H1 (cell line): ENCODE measurements around the gene GPSM1. TPM values are rescaled to one million over a fixed set of nuclear protein-coding genes. Genes with fewer than 3 reads are reported as not detected.

Experiments used
- CHD7 ChIP-seq: fragments of 300-600 bp; sonication (generic); IDR thresholded peaks from 2 replicates; pipeline ENCODE4 v1.7.1; 2012; ENCODE audit warnings: low read length, moderate library complexity, mild to moderate bottlenecking, inconsistent platforms; ENCODE audit not compliant: insufficient replicate concordance
- CREB1 ChIP-seq: IDR thresholded peaks from 2 replicates; pipeline ENCODE4 v1.6.1; 2012; ENCODE audit warnings: inconsistent platforms
- CTBP2 ChIP-seq: IDR thresholded peaks from 2 replicates; pipeline ENCODE4 v1.7.0; 2011; ENCODE audit warnings: borderline replicate concordance, mild to moderate bottlenecking, moderate library complexity, mixed read lengths, low read length; ENCODE audit not compliant: insufficient read depth, insufficient read length
- EP300 ChIP-seq, 2 experiments: IDR thresholded peaks; 1 replicate in 1 of 2; 2 replicates in 1 of 2; pipeline ENCODE4 v1.6.1; 2011 to 2012; ENCODE audit warnings: low read depth in 2 of 2, low read length in 2 of 2, mild to moderate bottlenecking in 2 of 2, borderline replicate concordance in 1 of 2, inconsistent platforms in 1 of 2, moderate library complexity in 1 of 2
- HDAC2 ChIP-seq, 2 experiments: fragments of 300-600 bp in 1 of 2; sonication (generic) in 1 of 2; IDR thresholded peaks; 2 replicates each; pipeline ENCODE4 v1.6.1; 2011 to 2012; ENCODE audit warnings: low read depth in 2 of 2, low read length in 2 of 2, mild to moderate bottlenecking in 2 of 2, moderate library complexity in 2 of 2, borderline replicate concordance in 1 of 2, inconsistent platforms in 1 of 2
- HDAC6 ChIP-seq: IDR thresholded peaks from one replicate; pipeline ENCODE4 v1.7.1; 2012; ENCODE audit warnings: low read depth, mild to moderate bottlenecking, inconsistent platforms, low read length, moderate library complexity
- MAFK ChIP-seq: IDR thresholded peaks from 2 replicates; pipeline ENCODE4 v1.6.1; 2012; ENCODE audit warnings: low read depth, mild to moderate bottlenecking, improper control_type of control experiment, low read length
- PHF8 ChIP-seq: fragments of 200-600 bp; sonication (generic); conservative IDR thresholded peaks from 2 replicates; pipeline ENCODE4 v1.7.1; 2012; ENCODE audit warnings: low read depth, mild to moderate bottlenecking, inconsistent platforms, low read length, moderate library complexity
- RAD21 ChIP-seq, 2 experiments: IDR thresholded peaks in 1 of 2; conservative IDR thresholded peaks in 1 of 2; 2 replicates each; pipeline ENCODE4 v1.6.1; 2011; ENCODE audit warnings: low read depth in 2 of 2, low read length in 2 of 2, improper control_type of control experiment in 1 of 2, inconsistent platforms in 1 of 2, mild to moderate bottlenecking in 1 of 2, moderate library complexity in 1 of 2
- SP1 ChIP-seq: IDR thresholded peaks from 2 replicates; pipeline ENCODE4 v1.6.1; 2011; ENCODE audit warnings: low read depth, low read length
- TAF7 ChIP-seq: optimal IDR thresholded peaks from 2 replicates; pipeline ENCODE3; 2011; ENCODE audit warnings: low read depth, mild to moderate bottlenecking, inconsistent platforms, low read length, moderate library complexity, borderline replicate concordance
- polyA plus RNA-seq, 7 experiments: library from polyadenylated mRNA; depleted of rRNA in 3 of 7; stranded (reverse) in 5 of 7; unstranded in 2 of 7; fragments of >200 nt in 5 of 7; fragments of 200-250 nt in 2 of 7; gene quantifications; 1 replicate in 5 of 7; 2 replicates in 1 of 7; 4 replicates in 1 of 7; pipeline versions ENCODE4 v1.2.1 to v1.2.3, GENCODE V29; 2011 to 2013; ENCODE audit warnings: missing spikeins in 2 of 7, mixed read lengths in 2 of 7
- total RNA-seq: library from RNA; stranded (reverse); fragmentation: NEBNext Ultra II Directional; extraction: Animal tissue kit (Norgen Biotek cat#: 25700); gene quantifications from 2 replicates; pipeline ENCODE4 v1.2.1, GENCODE V29; 2021

The GPSM1 gene
- total and polyA plus RNA-seq, 2 of the 8 experiments (the other 6 are each of a cell fraction or from before 2014, with no cell fraction given): 12.8 to 18.0 TPM

- TF ChIP-seq CHD7: no peak
- TF ChIP-seq SP1: no peak
- TF ChIP-seq MAFK: no peak
- TF ChIP-seq EP300 (IDR thresholded peaks at IDR 0.05; ENCODE audit: borderline replicate concordance in 1 of 2, low read depth in 2 of 2, low read length in 2 of 2): no peak
- TF ChIP-seq CREB1: no peak
- no peak for TF ChIP-seq PHF8
- no peak for TF ChIP-seq HDAC2 (IDR thresholded peaks at IDR 0.05; ENCODE audit: borderline replicate concordance in 1 of 2, low read depth in 2 of 2, low read length in 2 of 2)
- TF ChIP-seq RAD21 (IDR thresholded peaks at IDR 0.05 in 1 of 2, conservative IDR thresholded peaks at IDR 0.05 in 1 of 2; ENCODE audit: low read depth in 2 of 2, low read length in 2 of 2): no peak
- no peak for TF ChIP-seq CTBP2
- TF ChIP-seq HDAC6: no peak
- no peak for TF ChIP-seq TAF7
Observed at GRCh38 chr9:136352682-136353081, 25.3 kb downstream of the GPSM1 start (continued).
